Kidney (tissue), 14 donors: Measurements from ENCODE around the gene WDR6. TPM values are rescaled to one million over a fixed set of nuclear protein-coding genes. Genes with fewer than 3 reads are reported as not detected.

Source experiments
- DNase-seq, 5 donors: peaks; one replicate each; pipeline ENCODE4 v3.0.0-alpha.2; 2013 to 2020
- FAIRE-seq: peaks from 2 replicates; lab custom pipeline; 2012; peaks lifted over from hg19 to GRCh38; lab: Jason Lieb, UNC
- H3K27ac ChIP-seq, 2 donors: one replicate each; pipeline ENCODE4 v1.7.0; 2013; ENCODE audit warnings: low read depth in 2 of 2, low read length in 2 of 2, inconsistent platforms in 1 of 2
- H3K27me3 ChIP-seq: one replicate; pipeline ENCODE4 v1.7.1; 2013; ENCODE audit warnings: low read length, inconsistent platforms; ENCODE audit not compliant: control insufficient read depth, insufficient read depth
- H3K36me3 ChIP-seq, 3 donors: one replicate each; pipeline versions ENCODE4 v1.7.0 to v1.7.1; 2013; ENCODE audit warnings: low read length in 3 of 3, control low read depth in 1 of 3, inconsistent platforms in 1 of 3; ENCODE audit not compliant: insufficient read depth in 3 of 3, control insufficient read depth in 2 of 3
- H3K4me1 ChIP-seq, 3 donors: one replicate each; pipeline versions ENCODE4 v1.7.0 to v1.7.1; 2013; ENCODE audit warnings: low read length in 3 of 3, inconsistent platforms in 1 of 3, low read depth in 1 of 3; ENCODE audit not compliant: control insufficient read depth in 2 of 3, insufficient read depth in 2 of 3
- H3K4me3 ChIP-seq, 3 donors: one replicate each; pipeline versions ENCODE4 v1.7.0 to v1.8.1; 2013; ENCODE audit warnings: low read length in 3 of 3, control low read depth in 1 of 3, inconsistent platforms in 1 of 3
- H3K9ac ChIP-seq, 3 donors: one replicate each; pipeline versions ENCODE4 v1.7.0 to v1.7.1; 2013; ENCODE audit warnings: low read length in 3 of 3, control low read depth in 1 of 3, inconsistent platforms in 1 of 3
- H3K9me3 ChIP-seq, 3 donors: one replicate each; pipeline versions ENCODE4 v1.7.0 to v1.7.1; 2013; ENCODE audit warnings: low read length in 3 of 3, control low read depth in 1 of 3, inconsistent platforms in 1 of 3; ENCODE audit not compliant: control insufficient read depth in 2 of 3, insufficient read depth in 1 of 3
- CTCF ChIP-seq: IDR thresholded peaks from 3 replicates; pipeline ENCODE4 v1.5.1; 2012; ENCODE audit warnings: mild to moderate bottlenecking, moderate library complexity, borderline replicate concordance; ENCODE audit not compliant: insufficient read depth; ENCODE audit errors: extremely low read depth
- intact Hi-C: fragments of 100-400 bp; cut with DNase I; formaldehyde crosslinking; loops from one replicate; pipeline ENCODE4 v1.11.1; 2022
- polyA plus RNA-seq: library from polyadenylated mRNA; stranded (reverse); fragments of 350-450 nt; fragmentation: Illumina TruSeq; extraction: RNeasy Lipid Tissue Mini Kit (QIAGEN cat#74804); gene quantifications from one replicate; pipeline ENCODE4 v1.2.3, GENCODE V29; 2014; ENCODE audit warnings: low read depth, low replicate concordance; ENCODE audit not compliant: insufficient read depth
- total RNA-seq: library from RNA; stranded (reverse); fragmentation: NEBNext Ultra II Directional; extraction: Animal tissue kit (Norgen Biotek cat#: 25700); gene quantifications from one replicate; pipeline ENCODE4 v1.2.1, GENCODE V29; 2021
- donor health status: control.
- donor health status: control.
- donor health status: control.
- donor health status: control.
- donor health status: control.
- donor health status: DM: yes; HTN: yes; CAD: no.
- donor health status: Normal renal cell carcinoma (clear cell type).

WDR6 gene
- total and polyA plus RNA-seq, 2 donors from 2014 or later: 105 to 158 TPM

- intact Hi-C loops: no loop called here
- peaks cover 0 to 12% (median 0%) of the 10 kb centered on the region in 3 donors for H3K4me1 ChIP-seq
- H3K9ac ChIP-seq: no peak overlapping the region
- no peak overlapping the region for H3K27ac ChIP-seq
- H3K27me3 ChIP-seq: no peaks in the 10 kb centered on the region
- H3K4me3 ChIP-seq: no peak overlapping the region
- DNase-seq (peak; percentile 46 to 76 (median 55)), FAIRE-seq (no peak)
- no peaks in the 10 kb centered on the region for H3K9me3 ChIP-seq
- peaks cover 0 to 31% (median 20%) of the 10 kb centered on the region in 3 donors for H3K36me3 ChIP-seq
- TF ChIP-seq CTCF: peak; percentile 36
Measured at GRCh38 chr3:49013738-49014660, 6.8 kb downstream of the WDR6 start.

GRCh38 chr3:49015072-49015471, 7.9 kb downstream of the WDR6 start:
- FAIRE-seq (no peak), DNase-seq (no peak)
- Histone ChIP-seq H3K4me3 (no peak overlapping the region), H3K9me3 (no peaks in the 10 kb centered on the region), H3K9ac (no peak overlapping the region), H3K4me1 (peaks cover 0 to 14% (median 2%) of the 10 kb centered on the region in 3 donors), H3K27ac (no peak overlapping the region), H3K36me3 (peaks cover 0 to 31% (median 20%) of the 10 kb centered on the region in 3 donors), H3K27me3 (no peaks in the 10 kb centered on the region)
- TF ChIP-seq CTCF: no peak
- intact Hi-C loops: no loop called here

- Histone ChIP-seq H3K27me3 (no peaks in the 10 kb centered on the region), H3K36me3 (peaks cover 0 to 31% (median 20%) of the 10 kb centered on the region in 3 donors), H3K27ac (no peak overlapping the region), H3K9ac (no peak overlapping the region), H3K4me3 (no peak overlapping the region), H3K4me1 (peaks cover 0 to 19% (median 7%) of the 10 kb centered on the region in 3 donors), H3K9me3 (no peaks in the 10 kb centered on the region)
- intact Hi-C loops: no loop called here
- no peak for TF ChIP-seq CTCF
- FAIRE-seq (no peak), DNase-seq (no peak)
Measured at GRCh38 chr3:49015765-49016164, 8.6 kb downstream of the WDR6 start.
